CD4-positive, alpha-beta T cell treated with Interleukin-4 for 4 hours (primary cell): ENCODE measurements around the gene RGS10.
A peak's percentile ranks its signal among the peaks of the same experiment; 100 is the strongest.

Experiments used
- DNase-seq: peaks from one replicate; pipeline ENCODE4 v3.0.0-alpha.2; 2020

Gene RGS10

DNA sequence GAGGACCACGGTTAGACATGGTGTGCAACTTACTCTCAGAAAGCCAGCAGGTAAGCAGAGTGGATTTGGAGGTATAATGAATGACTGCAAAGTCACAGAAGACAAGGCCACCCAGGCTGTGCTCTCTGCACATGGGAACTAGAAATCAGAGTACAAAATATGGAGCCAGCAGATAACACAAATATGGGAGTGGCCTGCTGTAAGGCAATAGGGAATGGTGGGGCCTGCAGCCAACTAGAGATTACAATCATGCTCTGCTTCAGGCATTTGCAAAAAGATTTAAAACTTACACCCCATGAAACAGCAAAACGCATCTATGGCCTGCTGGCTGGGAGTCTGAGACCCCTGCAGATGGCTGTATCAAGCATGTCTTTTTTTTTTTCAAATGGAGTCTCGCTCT, 47.0 kb downstream of the RGS10 start:
- DNase-seq: no peak

DNA sequence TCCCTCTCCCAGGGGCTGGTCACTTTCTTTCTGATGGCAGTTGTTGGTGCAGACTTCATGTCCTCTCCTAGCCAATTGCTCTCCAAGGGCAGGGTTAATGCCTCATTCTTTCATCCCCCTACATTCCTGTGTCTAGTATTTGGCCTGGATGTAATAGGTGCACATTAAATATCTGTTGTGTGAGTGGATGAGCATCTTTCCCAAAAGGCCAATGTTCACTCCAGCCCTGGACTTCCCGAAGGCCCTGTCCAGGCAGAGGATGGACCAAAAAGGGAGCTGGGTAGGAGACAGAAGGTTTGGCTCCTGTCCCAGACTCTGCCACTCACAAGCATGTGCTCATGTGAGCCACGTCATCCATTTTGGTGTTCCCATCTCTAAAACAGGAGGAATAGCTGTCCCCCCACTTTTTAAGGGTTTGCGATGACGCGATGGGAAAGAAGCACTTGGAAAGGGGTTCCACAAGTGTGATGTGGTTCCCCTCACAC, 47.5 kb downstream of the RGS10 start:
- DNase-seq: no peak

DNA sequence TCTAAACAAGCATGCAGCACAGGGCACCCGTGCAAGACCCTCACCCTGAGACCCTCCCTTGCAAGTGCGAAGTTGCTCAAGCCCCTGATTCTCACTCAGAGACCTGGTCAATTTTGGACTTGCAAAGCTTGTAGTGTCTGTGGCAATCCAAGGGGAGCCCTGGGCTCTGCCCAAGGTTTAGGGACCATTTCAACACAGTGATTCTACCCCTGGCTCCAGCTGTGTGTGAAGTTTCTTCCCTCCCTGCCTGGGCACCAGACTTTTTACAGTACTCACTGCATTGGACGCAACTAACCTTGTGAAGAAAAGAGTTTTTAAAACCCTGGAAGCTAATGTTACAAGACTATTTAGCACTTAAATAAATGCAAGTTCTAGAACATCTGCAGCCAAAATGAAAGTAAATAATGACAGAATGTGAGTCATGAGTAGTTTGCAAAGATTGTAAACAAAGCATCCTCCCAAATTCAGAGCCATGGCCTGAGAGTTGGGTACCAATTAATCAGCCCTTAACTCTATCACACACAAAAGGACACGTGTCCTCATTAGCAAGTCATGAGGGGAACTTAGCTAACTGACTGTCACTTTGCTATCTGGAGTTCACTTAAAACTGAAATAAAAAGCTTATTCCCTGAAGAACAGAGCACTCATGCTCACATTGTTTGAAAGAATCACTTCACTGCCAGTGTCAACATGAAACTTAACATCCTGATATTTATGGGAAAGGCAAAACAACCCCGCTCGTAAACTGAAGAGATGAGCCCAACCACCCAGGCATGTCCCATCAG, 48.1 kb downstream of the RGS10 start:
- DNase-seq: peak; percentile 61

DNA sequence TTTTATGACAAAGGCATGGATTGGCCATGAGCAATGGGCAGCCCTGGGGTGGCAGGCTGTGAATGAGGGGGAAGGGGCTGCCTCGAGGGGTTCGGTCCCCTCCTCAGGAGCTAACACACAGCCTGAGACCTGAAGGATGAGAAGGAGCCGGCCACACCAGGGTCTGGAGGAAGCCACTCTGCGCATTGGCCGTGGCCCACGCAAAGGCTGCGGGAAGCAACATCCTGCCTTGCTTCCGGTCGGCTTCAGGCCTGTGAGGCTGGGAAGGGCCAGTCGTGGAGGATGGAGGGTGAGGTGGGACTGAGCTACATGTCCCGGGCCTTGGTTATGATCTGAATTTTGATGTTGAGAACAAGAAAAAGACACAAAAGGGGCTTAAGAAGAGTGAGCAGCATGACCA, 49.4 kb downstream of the RGS10 start:
- no peak for DNase-seq

DNA sequence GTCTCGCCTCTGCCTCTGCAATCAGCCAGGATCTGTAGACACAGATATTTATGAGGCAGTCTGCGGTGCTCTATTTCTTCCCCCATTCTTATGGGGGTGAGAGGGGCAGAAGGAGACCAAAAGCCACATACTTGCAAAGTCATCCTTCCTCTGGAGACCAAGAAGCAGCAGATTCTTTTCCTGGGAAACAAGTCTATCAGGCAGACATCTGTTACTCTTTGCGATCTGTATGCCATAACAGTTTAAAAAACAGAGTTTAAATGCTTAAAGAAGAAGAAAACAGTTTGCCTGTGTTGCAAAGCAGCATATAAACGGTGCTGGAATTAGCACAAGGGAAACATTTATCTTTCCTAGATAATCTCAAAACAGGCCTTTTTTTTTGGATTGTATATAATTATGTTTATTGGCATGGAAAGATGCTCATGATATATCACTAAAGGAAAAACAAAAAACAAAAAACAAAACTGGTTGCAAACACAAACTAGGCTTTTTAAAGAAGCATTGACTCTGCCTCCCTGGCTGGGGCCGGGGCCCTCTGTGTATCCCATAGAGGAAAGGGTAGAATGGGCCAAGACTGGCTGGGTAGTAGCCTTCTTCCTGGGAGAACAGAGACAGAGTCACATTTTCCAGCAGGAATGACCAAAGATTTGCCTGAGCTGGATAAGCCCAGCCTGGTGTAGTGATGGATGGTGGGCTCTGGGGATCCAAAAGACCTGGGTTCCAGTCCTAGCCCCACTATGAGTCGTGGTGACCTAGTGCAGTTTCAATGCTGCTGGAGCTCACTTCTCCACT, 50.4 kb downstream of the RGS10 start:
- DNase-seq: no peak

DNA sequence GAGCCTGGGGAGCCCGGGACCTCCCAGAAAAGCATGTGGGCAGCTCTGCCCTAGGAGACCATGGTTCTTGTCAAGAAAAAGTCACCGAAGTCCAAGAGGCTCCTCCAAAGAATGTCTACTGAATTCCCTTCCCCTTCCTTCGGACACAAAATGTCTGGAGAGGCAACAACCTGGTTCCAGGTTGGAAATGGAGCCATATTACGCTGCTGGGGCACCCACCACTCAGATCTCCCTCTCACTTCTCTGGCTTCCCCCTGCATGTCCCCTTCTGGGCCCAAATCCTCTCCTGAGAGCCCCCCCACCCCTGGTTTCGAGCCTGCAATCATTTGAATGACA, 52.6 kb downstream of the RGS10 start:
- DNase-seq: no peak

DNA sequence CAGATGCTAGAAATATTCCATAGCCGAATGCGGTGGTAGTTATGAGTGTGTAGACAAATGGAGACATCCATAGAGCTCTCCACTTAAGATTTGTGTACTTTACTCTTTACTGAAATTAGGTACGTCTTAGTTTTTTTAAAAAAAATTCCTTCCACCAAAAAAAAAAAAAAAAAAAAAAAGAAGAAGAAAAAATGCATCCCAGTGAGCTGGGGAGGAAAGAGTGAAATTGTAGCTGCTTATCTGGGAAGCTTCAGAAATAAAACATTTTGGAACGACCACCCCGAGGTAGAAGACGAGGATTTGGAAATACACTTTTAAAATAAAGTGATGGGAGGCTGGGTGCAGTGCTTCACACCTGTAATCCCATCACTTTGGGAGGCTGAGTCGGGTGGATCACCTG, 53.8 kb downstream of the RGS10 start:
- DNase-seq: no peak

DNA sequence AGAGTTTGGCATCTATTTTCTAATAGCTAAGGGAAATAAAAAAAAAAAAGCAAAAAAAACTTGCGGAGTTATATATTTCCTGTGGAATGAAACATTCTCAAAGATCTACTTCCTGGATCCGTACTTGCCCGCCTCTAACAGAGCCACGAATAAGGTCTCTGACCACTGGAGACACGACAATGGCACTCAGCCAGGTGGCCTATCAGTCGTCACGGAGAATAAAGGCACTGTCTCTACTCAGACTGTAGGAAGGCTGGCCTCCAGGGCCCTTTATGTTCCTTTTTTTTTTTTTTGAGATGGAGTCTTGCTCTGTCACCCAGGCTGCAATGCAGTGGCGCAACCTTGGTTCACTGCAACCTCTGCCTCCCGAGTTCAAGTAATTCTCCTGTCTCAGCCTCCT, 58.7 kb downstream of the RGS10 start:
- no peak for DNase-seq

DNA sequence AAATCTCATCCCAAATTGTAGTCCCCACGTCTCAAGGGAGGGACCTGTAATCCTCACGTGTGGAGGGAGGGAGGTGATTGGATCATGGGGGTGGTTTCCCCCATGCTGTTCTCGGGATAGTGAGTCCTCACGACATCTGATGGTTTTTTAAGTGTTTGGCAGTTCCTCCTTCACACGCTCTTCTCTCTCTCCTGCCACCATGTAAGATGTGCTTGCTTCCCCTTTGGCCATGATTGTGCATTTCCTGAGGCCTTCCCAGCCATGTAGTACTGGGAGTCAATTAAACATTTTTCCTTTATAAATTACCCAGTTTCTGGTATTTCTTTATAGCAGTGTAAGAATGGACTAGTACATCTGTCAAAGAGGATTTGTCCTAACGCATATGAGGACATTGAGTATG, 59.5 kb downstream of the RGS10 start:
- DNase-seq: no peak

DNA sequence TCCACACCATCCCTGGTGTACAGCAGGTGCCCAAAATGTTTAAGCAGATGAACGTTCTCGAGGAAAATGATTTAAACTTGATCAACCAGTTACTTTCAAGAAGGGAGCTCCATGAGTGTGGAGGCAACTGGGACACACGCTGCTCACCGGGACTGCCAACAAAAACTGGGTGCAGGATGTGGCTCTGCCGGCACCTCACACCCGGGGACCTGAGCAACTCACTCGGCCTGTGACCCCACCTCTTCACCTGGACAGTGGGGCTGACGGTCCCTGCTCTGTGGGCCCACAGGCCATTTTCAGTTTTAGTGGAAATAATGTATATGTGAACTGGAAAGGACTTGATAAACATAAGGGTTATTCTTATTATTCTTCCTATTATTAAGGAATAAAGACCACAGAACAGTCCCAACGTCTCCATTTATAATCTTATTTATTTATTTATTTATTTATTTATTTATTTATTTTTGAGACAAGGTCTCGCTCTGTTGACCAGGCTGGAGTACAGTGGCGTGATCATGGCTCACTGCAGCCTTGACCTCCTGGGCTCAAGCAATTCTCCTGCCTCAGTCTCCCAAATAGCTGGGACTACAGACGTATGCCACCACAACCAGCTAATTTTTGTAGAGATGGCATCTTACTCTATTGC, 60.6 kb downstream of the RGS10 start:
- DNase-seq: no peak

DNA sequence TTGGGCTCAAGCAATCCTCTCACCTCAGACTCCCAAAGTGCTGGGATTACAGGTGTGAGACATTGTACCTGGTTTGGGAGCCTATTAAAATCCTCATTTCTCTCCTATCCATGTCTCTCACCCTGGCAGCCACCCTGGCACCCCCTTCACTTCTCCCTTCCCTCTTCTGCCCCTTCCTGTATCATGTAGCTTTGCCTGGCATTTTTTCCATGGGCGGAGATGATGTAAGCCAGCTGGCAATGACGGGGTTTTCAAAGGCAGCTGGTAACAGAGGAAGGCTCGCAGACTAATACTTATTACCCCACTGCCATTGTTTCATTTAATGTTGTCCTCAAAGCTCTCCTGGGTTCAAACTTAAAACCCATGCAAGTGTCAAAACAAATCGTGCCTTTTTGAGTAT, 61.9 kb downstream of the RGS10 start:
- DNase-seq: no peak

DNA sequence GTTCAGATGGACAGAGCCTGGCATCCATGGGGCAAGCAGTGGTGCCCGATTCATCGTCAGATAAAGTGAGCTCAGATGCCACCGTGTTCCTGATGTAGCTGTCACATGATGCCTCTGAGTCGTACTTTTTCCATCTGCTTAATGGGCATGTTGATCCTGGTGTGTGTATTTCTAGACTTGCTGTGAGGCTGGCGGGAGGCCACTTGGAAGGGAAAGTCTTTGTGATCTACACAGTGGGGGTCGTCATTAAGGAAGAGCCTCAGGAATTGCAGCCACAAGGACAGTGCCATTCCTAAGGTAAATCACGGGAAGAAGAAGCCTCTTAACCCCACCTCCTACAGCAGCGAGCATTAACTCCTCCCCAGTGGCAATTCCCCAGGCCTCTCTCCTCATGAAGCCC, 63.0 kb downstream of the RGS10 start:
- no peak for DNase-seq

DNA sequence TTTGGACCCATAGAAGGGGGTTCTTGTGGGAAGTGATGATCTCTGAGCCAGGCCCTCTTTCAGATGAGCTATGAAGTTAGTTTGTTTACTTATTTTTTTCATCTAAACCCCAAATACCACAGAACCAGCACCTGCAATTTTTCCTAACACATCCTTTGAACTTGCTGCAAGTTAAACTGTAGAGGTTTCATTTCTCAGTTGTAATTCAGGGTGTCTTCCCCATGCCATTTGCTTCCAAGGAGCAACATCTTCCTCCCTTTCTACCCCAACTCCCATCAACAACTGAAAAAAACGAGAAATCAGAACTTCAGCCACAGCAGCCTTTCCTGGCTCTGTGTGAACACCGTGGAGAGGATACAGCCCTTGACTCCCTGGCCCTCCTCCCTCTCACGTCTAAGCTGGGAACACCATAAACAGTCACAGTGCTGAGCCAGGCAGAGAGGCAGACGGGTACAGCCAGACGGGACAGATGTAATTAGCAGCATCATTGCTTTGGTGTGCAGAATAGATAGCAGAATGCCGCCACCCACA, 63.6 kb downstream of the RGS10 start:
- DNase-seq: no peak

DNA sequence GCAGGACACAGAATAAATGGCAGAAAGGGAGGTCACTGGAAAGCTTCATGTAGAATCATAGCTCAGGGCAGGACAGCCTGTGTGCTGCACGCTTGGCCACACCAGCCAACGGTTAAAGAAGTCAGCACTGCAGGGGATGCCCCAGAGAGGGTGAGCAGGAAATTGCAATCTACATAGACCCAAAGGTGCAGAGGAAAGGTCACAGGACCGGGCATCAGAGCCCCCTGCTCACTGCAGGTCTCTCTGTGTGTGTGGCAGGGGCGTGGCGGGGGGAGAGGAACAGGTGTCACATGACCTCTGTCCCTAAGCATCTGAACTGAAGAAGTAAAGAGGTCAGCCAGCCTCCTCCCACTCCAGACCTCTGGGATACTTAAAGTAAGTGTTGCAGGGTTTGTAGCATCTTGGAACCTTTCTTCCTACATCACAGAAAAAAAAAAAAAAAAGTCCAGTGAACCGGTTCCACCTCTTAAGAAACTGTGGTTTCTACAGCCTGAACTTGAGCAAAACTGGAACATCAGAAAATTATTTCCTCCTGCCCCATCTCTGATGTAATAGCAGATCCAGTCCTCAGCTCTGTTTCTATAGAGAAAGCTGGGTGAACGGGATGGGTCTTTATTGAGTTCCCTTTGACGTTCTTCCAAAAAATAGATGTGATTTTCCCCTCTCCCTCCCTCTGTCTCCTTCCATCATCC, 64.3 kb downstream of the RGS10 start:
- DNase-seq: no peak

DNA sequence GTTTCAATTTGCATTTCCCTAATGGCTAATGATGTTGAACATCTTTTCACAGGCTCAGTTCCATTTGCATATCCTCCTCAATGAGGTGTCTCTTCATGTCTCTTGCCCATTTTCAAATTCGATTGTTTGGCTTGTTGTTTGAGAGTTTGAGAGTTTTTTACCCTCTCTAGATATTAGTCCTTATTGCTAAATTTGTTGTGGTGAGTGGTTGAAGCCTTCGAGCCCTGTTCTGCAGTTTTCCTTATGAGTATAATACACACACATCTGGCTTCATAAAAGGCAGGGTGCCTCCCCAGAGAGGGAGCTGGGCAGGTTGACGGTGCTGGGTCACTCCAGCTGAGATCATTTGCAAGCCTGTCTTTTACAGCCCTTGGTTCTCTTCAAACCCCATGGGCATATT, 65.1 kb downstream of the RGS10 start:
- DNase-seq: no peak

DNA sequence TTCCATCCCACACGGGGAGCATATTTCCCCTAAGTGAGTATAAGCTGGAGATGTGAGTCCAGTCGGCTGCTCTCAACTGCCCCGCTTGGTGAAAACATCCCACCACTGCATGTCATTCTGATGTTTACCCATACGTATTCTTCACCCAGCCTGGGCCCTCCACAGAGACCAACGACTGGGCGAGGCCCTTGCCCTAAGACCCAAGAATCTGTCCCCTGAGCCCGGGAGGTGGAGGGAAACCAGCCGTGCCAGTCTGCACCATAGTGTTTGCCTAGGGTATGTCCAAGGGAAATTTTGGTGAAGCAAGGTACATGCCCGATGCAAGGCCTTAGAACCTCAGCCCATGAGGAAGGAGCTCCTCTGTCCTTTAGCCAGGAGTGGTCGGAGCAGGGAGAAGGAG, 67.9 kb downstream of the RGS10 start:
- DNase-seq: no peak

DNA sequence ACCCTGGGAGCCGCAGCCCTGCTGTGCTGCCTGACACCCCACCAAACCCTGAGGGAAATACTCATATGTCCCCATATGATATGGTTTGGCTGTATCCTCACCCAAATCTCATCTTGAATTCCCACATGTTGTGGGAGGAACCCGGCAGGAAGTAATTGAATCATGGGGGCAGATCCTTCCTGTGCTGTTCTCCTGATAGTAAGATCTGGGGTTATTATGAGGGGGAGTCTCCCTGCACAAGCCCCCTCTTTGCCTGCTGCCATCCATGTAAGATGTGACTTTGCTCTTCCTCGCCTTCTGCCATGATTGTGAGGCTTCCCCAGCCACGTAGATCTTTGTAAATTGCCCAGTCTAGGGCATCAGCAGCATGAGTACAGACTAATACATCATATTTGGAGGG, 68.7 kb downstream of the RGS10 start:
- DNase-seq: no peak

DNA sequence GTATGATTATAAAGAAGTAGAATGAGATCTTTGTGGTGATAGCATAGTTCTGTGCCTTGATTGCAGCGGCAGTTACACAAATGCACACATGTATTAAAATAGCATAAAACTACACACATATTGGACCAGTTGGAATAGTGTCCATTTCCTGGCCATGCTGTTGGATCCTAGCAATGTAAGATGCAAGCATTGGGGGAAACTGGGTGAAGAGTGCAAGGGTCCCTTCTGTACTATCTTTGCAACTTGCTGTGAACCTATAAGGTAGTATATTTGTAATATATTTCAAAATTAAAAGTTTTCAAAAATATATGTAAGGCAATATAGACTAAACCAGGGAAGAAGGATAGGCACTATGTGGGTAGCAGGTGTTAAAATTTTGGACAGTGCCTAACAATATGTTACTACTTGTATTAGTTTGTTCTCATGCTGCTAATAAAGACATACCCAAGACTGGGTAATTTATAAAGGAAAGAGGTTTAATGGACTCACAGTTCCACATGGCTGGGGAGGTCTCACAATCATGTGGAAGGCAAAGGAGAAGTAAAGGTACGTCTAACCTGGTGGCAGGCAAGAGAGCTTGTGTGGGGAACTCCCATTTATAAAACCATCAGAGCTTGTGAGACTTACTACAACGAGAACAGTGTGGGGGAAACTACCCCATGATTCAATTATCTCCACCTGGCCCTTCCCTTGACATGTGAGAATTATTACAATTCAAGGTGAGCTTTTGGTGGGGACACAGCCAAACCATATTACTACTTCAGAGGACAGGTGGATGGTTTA, 71.4 kb downstream of the RGS10 start:
- DNase-seq: no peak

DNA sequence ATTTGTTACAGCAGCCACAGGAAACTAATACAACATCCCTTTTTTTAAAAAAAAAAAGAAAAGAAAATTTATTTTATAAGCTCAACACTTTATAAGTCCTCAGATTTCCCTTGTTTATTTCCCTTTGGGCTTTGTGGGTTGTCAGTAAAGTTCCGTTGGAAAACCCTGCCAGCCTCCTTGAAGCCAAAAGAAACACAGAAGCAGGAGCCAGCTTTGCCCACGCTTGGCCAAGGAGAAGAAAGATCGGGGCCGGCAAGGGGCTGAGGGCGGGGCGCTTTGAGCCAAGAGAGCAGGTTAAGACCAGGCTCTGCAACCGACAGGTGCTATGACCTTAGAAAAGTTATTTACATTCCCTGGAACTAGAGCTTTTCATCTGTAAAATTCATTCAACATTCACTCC, 72.7 kb downstream of the RGS10 start:
- DNase-seq: no peak

DNA sequence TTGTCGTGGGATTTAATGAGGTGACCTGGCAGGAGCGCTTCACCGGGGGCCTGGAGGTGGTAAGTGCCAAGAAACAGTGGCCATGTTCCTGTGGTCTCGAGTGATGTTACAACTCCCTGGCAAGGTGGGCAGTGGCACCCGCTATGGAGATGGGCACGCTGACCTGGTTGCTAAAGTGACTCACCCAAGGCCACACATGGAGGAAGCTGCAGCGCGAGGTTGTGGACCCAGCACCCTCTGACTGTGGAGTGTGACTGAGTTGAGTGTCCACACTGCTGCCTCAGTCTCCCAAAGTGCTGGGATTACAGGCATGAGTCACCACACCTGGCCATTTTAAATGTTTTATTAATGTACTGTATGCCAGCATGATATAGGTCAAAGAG, 73.2 kb downstream of the RGS10 start:
- DNase-seq: no peak

DNA sequence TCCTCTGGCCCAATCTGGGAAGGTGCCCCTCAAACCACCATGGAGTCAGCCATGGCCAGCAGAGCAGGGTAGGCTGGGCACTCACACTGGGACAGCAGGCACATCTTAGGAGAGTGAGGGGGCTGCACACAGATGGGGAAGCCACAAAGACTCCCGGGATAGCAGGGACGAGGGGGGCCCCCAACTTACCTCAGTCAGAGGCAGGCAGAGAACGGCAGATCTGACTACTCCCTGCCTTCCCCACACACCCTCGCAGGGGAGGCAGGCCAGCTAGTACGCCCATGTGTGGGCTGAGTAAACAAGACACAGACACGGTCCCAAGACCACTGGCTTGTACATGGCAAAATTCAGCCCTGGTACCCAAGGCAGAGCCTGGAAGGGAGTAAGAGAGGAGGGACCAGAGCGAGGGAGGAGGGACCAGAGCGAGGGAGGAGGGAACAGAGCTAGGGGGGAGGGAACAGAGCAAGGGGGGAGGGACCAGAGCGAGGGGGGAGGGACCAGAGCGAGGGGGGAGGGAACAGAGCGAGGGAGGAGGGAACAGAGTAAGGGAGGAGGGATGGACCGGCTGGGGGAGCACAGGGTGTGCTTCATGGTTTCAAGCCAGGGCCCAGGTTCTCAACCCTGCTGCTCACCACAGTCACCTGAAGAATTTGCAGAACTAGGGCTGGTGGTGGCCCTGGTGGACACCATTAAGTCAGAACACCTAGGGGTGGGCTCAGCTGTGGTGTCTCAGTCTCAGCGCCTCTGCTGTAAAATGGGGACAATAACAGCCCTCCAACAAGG, 73.8 kb downstream of the RGS10 start:
- no peak for DNase-seq

DNA sequence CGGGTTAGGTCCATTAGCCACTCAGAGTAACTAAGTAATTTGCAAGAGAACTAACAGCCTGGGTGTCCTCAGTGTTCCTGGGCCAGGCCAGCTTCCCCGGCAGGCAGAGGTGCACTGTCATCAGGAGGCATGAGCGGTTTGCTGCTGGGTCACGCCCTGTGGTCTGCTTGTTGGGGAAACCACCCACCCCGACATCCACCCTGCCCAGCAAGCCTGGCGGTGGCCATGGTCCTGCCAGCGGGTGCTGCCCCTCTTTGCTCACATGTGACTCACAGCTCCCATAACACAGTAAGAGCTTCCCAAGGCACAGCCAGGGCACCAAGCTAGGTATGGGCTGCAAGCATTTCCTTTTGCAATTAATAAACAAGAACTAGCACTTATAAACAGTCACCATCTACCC, 75.9 kb downstream of the RGS10 start:
- peak; percentile 44 for DNase-seq
